ENCODE results near the gene RRH.
"Not testable (repeated sequence)": the region's sequence is repeated elsewhere in the genome, so short reads cannot be mapped to it uniquely, and the experiment has no call there.

Gene RRH

DNA sequence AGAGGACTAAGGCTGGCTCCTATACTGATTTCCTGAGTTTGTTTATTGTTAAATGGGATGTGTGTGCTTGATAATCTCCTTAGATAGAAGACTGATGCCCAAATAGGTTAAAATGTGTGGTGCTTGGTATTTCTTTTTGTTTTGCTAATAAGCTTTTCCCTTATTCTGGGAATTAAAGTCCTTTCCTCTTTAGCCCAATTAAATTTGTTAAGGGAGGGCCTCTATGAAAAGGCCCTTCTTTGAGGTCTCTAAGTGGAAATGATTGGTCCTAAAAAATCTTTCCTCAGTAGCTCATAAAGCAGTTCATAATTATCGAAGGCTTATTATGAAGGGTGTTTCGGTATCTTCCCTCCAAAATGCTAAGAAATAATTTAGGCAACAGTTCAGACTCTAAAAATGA is at the start of gene RRH:
Gene RRH (plus strand): TSS at position 301 of the 400 bp plus-strand sequence. CDS start 56 bp downstream, at position 357.
- DNase-seq (ENCODE audit: low spot score) = no peak

GRCh38 chr4:109782092-109782491 is 45.7 kb upstream of the RRH start:
- not testable (repeated sequence) for DNase-seq (ENCODE audit: low spot score)

- no peak for DNase-seq (ENCODE audit: low spot score)
Measured at GRCh38 chr4:109786846-109787245, 40.9 kb upstream of the RRH start.

GRCh38 chr4:109787807-109788206 is 40.0 kb upstream of the RRH start:
- DNase-seq (ENCODE audit: low spot score) = no peak

GRCh38 chr4:109795059-109795458 is 32.7 kb upstream of the RRH start:
- no peak for DNase-seq (ENCODE audit: low spot score)

GRCh38 chr4:109798866-109799265 is 28.9 kb upstream of the RRH start:
- no peak for DNase-seq (ENCODE audit: low spot score)

GRCh38 chr4:109801099-109801789 is 26.5 kb upstream of the RRH start:
- no peak for DNase-seq (ENCODE audit: low spot score)

- no peak for DNase-seq (ENCODE audit: low spot score)
Measured at GRCh38 chr4:109801895-109802319, 25.9 kb upstream of the RRH start, which contains the start of gene CFI. CFI (minus strand) TSS chr4:109801999; CDS start chr4:109801971, 28 bp downstream.

- peak; percentile 65 for DNase-seq (ENCODE audit: low spot score)
Measured at GRCh38 chr4:109803924-109804571, 23.7 kb upstream of the RRH start.

DNA sequence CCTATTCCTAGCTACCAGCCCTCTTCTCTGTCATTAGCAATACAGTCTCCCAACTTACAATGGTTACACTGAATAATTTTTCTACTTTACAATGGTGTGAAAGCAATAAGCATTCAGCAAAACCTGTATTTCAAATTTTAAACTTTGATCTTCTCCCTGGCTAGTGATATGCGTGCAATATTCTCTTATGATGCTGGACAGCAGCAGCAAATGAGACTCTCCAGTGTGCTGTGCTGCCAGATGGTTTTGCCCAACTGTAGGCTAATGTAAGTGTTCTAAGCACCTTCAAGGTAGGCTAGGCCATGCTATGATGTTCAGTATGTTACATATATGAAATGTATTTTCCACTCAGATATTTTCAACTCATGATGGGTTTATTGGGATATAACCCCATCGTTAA is 18.1 kb upstream of the RRH start:
- no peak for DNase-seq (ENCODE audit: low spot score)

DNA sequence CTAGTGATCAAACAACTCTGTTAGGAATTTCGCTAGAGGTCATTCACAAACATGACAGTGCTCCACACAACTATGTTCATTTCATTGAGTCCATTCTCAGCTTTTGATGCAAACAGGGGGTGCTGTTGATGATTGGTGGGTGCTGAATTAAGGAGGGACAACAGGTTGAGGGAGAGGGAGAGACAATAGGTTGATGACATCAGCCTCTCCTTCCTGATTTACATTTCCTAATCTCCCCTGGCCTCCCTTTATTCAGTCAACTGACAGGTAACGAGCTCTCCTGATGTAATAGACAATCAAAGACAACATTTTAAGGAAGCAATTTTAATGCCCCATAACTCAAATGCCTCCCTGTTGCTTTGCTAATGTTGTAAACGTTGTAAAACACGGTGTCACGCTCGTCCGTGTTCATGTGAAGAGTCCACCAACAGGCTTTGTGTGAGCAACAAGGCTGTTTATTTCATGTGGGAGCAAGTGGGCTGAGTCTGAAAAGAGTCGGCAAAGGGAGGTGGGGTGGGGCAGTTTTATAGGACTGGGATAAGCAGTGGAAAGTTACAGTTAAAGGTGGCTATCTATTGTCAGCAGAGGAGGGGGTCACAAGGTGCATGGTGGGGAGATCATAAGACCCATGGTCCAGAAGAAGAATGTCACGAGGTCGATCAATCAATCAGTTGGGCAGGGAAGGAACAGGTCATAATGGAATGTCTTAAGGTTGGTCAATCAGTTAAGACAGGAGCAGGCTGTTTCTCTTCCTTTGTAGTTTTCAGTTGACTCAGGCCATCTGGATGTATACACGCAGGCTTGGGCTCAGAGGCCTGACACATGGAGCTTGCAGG is 17.0 kb upstream of the RRH start:
- DNase-seq (ENCODE audit: low spot score) = no peak

GRCh38 chr4:109811707-109812106 is 16.1 kb upstream of the RRH start:
- DNase-seq (ENCODE audit: low spot score) = no peak

GRCh38 chr4:109815151-109816081 is 12.4 kb upstream of the RRH start, which contains the start of gene GAR1:
GAR1 (plus strand) TSS chr4:109815762; CDS start chr4:109816165, 403 bp downstream.
- peak; percentile 94 for DNase-seq (ENCODE audit: low spot score)

DNA sequence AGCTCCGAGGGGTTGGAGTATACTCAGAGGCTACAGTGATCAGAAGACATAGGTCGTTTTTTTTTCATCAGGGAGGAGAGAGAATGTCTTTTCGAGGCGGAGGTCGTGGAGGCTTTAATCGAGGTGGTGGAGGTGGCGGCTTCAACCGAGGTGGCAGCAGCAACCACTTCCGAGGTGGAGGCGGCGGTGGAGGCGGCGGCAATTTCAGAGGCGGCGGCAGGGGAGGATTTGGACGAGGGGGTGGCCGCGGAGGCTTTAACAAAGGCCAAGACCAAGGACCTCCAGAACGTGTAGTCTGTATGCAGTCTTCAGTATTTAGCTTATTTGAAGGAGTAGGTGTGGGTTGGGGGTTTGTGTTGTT is 11.7 kb upstream of the RRH start:
- DNase-seq (ENCODE audit: low spot score) = no peak

GRCh38 chr4:109816894-109817293 is 10.9 kb upstream of the RRH start:
- DNase-seq (ENCODE audit: low spot score) = no peak

GRCh38 chr4:109818268-109818667 is 9.5 kb upstream of the RRH start:
- no peak for DNase-seq (ENCODE audit: low spot score)

- DNase-seq (ENCODE audit: low spot score) = peak; percentile 82
Measured at GRCh38 chr4:109820563-109820962, 7.2 kb upstream of the RRH start.

- DNase-seq (ENCODE audit: low spot score) = no peak
Measured at GRCh38 chr4:109821185-109821584, 6.6 kb upstream of the RRH start.

DNA sequence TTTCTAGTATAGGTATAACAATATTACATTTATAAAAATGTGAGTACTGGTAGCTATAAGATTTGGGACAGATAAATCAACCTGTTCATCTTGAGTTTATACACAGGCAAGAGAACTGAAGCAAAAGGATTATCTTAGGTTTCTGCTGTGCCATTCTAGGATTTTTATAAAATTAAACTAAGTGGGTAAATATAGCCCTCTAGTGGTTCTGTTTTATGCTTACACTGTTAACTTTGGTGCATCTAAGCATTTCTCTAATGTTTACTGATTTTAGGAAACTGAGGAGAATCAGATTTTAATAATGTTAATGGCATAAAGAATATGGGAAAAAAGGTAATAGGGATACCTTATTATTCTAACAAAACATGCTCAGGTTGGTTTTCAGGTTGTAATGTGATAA is 1.1 kb upstream of the RRH start:
- peak; percentile 44 for DNase-seq (ENCODE audit: low spot score)

- no peak for DNase-seq (ENCODE audit: low spot score)
Measured at GRCh38 chr4:109833756-109834155, 6.0 kb downstream of the RRH start.

DNA sequence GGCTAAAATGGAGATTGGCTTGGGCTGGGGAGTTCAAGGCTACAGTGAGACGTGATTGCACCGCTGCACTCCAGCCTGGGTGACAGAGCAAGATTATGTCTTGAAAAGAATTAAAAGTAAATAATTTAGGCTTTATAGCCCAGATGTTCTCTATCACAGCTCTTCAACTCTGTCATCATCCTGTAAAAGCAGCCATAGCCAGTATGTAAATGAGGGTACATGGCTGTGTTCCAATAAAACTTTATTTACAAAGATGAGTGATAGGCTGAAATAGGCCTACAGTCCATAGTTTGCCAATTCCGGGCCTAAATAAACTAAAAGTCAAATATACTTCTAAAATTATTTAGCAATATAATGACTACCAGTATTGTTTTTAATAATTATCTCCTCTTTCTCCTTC is 9.2 kb downstream of the RRH start:
- no peak for DNase-seq (ENCODE audit: low spot score)
